Measurements from ENCODE around the gene MCTP1. TPM values are rescaled to one million over a fixed set of nuclear protein-coding genes. Genes with fewer than 3 reads are reported as not detected.

Gene MCTP1
- total and polyA plus RNA-seq, 9 of the 15 experiments (the other 6 are each of a cell fraction or from before 2014, with no cell fraction given) = 0.04 to 0.93 (median 0.06) TPM; not detected in 4

DNA sequence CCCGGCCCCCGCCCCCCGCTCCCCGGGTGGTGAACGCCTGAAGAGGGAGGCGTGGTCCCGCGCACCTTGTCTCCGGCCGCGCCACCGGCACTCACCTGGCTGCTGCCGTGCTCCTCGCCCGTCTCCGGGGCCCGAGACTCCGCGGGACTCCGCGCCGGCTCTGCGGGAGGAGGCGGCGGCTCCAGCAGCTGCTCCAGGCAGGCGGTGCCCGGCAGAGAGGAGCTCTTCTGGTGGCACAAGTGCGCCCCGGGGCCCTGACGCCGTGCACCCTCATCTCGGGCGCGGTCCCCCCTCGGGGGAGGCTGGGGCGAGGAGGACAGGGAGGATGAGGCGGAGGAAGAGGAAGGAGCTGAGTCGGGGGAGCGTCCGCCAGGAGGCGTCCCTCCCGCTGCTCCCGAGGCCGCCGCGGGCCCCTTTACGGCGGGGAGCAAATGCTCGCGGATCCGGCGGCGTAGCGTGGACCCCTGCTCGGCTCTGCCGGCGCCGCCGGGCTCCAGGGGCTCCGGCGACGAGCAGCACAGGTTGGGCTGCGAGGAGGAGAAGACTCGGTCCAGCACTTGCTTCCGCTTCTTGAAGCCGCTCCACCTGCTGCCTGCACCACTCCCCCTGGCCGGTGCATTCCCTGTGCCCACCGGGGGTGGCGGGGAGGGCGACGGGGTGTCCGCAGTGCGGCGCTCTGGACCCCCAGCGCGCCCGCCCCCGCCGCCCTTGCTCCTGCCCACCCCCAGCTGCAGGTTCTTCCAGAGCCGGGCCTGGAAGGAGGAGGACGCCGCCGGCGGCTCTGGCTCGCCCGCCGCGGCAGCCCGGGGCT, 928 bp downstream of the MCTP1 start (continued):
- TF ChIP-seq, protein P1, sequence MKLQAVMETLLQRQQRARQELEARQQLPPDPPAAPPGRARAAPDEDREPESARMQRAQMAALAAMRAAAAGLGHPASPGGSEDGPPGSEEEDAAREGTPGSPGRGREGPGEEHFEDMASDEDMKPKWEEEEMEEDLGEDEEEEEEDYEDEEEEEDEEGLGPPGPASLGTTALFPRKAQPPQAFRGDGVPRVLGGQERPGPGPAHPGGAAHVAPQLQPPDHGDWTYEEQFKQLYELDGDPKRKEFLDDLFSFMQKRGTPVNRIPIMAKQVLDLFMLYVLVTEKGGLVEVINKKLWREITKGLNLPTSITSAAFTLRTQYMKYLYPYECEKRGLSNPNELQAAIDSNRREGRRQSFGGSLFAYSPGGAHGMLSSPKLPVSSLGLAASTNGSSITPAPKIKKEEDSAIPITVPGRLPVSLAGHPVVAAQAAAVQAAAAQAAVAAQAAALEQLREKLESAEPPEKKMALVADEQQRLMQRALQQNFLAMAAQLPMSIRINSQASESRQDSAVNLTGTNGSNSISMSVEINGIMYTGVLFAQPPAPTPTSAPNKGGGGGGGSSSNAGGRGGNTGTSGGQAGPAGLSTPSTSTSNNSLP (IDR thresholded peaks at IDR 0.05; ENCODE audit: borderline replicate concordance, low read depth, low read length) = no peak
- TF ChIP-seq ETV1 (tag; conservative IDR thresholded peaks at IDR 0.05; ENCODE audit: low read depth) (no peak), ZNF431 (CRISPR knock-in tag; IDR thresholded peaks at IDR 0.05) (no peak), RB1 (IDR thresholded peaks at IDR 0.05; ENCODE audit: low read depth) (peak; percentile 18; the same call in 1 of the 2 replicates), MAZ (CRISPR knock-in tag; conservative IDR thresholded peaks at IDR 0.05 in 1 of 2, IDR thresholded peaks at IDR 0.05 in 1 of 2) (peak; percentile 43 to 65; a peak in 3 of 4 replicates), SMARCA4 (IDR thresholded peaks at IDR 0.05) (no peak), ASH1L (IDR thresholded peaks at IDR 0.05; ENCODE audit: borderline replicate concordance, low read depth, partially characterized antibody) (no peak), ZFX (CRISPR knock-in tag; IDR thresholded peaks at IDR 0.05) (no peak), DIDO1 (tag; IDR thresholded peaks at IDR 0.05; ENCODE audit: low read depth) (no peak), SMC3 (conservative IDR thresholded peaks at IDR 0.05; ENCODE audit: insufficient read depth, low read depth, low read length) (peak; percentile 39; the same call in 1 of the 2 replicates), SMAD1 (IDR thresholded peaks at IDR 0.05; ENCODE audit: low read depth, low read length, partially characterized antibody) (no peak), SP1 (CRISPR knock-in tag; IDR thresholded peaks at IDR 0.05) (no peak), ZNF140 (CRISPR knock-in tag; IDR thresholded peaks at IDR 0.05) (no peak), ZNF408 (CRISPR knock-in tag; IDR thresholded peaks at IDR 0.05; ENCODE audit: low read depth) (no peak), ZNF212 (CRISPR knock-in tag; IDR thresholded peaks at IDR 0.05) (no peak), CTBP1 (IDR thresholded peaks at IDR 0.05; ENCODE audit: borderline replicate concordance) (peak; percentile 29; the same call in 1 of the 2 replicates)
- TF ChIP-seq, protein P2, sequence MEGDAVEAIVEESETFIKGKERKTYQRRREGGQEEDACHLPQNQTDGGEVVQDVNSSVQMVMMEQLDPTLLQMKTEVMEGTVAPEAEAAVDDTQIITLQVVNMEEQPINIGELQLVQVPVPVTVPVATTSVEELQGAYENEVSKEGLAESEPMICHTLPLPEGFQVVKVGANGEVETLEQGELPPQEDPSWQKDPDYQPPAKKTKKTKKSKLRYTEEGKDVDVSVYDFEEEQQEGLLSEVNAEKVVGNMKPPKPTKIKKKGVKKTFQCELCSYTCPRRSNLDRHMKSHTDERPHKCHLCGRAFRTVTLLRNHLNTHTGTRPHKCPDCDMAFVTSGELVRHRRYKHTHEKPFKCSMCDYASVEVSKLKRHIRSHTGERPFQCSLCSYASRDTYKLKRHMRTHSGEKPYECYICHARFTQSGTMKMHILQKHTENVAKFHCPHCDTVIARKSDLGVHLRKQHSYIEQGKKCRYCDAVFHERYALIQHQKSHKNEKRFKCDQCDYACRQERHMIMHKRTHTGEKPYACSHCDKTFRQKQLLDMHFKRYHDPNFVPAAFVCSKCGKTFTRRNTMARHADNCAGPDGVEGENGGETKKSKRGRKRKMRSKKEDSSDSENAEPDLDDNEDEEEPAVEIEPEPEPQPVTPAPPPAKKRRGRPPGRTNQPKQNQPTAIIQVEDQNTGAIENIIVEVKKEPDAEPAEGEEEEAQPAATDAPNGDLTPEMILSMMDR (IDR thresholded peaks at IDR 0.05 in 2 of 3, conservative IDR thresholded peaks at IDR 0.05 in 1 of 3; ENCODE audit: insufficient read depth in 2 of 3, low read depth in 1 of 3, low read length in 3 of 3) = peak; percentile 43 to 57 (median 46); a peak in 5 of 6 replicates
- TF ChIP-seq, protein P3, sequence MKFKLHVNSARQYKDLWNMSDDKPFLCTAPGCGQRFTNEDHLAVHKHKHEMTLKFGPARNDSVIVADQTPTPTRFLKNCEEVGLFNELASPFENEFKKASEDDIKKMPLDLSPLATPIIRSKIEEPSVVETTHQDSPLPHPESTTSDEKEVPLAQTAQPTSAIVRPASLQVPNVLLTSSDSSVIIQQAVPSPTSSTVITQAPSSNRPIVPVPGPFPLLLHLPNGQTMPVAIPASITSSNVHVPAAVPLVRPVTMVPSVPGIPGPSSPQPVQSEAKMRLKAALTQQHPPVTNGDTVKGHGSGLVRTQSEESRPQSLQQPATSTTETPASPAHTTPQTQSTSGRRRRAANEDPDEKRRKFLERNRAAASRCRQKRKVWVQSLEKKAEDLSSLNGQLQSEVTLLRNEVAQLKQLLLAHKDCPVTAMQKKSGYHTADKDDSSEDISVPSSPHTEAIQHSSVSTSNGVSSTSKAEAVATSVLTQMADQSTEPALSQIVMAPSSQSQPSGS (CRISPR knock-in tag; IDR thresholded peaks at IDR 0.05) = no peak
- TF ChIP-seq, protein P4, sequence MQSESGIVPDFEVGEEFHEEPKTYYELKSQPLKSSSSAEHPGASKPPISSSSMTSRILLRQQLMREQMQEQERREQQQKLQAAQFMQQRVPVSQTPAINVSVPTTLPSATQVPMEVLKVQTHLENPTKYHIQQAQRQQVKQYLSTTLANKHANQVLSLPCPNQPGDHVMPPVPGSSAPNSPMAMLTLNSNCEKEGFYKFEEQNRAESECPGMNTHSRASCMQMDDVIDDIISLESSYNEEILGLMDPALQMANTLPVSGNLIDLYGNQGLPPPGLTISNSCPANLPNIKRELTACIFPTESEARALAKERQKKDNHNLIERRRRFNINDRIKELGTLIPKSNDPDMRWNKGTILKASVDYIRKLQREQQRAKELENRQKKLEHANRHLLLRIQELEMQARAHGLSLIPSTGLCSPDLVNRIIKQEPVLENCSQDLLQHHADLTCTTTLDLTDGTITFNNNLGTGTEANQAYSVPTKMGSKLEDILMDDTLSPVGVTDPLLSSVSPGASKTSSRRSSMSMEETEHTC (IDR thresholded peaks at IDR 0.05) = no peak
